ENCODE results near the gene NXPE2.
A peak's percentile ranks its signal among the peaks of the same experiment; 100 is the strongest.
"Not testable (repeated sequence)": the region's sequence is repeated elsewhere in the genome, so short reads cannot be mapped to it uniquely, and the experiment has no call there.

The NXPE2 gene

GRCh38 chr11:114678125-114679036, at the start of gene NXPE2:
NXPE2 (plus strand) TSS chr11:114678527; CDS start chr11:114678576, 49 bp downstream.
- no peak for DNase-seq (ENCODE audit: low read depth in 2 of 2)

- DNase-seq (ENCODE audit: low read depth in 2 of 2), result not testable (repeated sequence)
Measured at GRCh38 chr11:114631445-114631965, 46.8 kb upstream of the NXPE2 start.

- not testable (repeated sequence) for DNase-seq (ENCODE audit: low read depth in 2 of 2)
Measured at GRCh38 chr11:114639440-114639839, 38.9 kb upstream of the NXPE2 start.

GRCh38 chr11:114650661-114651060, 27.7 kb upstream of the NXPE2 start:
- no peak for DNase-seq (ENCODE audit: low read depth in 2 of 2)

- DNase-seq (ENCODE audit: low read depth in 2 of 2), result no peak
Measured at GRCh38 chr11:114651145-114651718, 27.1 kb upstream of the NXPE2 start.

- no peak for DNase-seq (ENCODE audit: low read depth in 2 of 2)
Measured at GRCh38 chr11:114653148-114653547, 25.2 kb upstream of the NXPE2 start.

GRCh38 chr11:114664641-114665040, 13.7 kb upstream of the NXPE2 start:
- no peak for DNase-seq (ENCODE audit: low read depth in 2 of 2)

GRCh38 chr11:114666760-114667159, 11.6 kb upstream of the NXPE2 start:
- no peak for DNase-seq (ENCODE audit: low read depth in 2 of 2)

- DNase-seq (ENCODE audit: low read depth in 2 of 2), result no peak
Measured at GRCh38 chr11:114668109-114668508, 10.2 kb upstream of the NXPE2 start.

- DNase-seq (ENCODE audit: low read depth in 2 of 2), result no peak
Measured at GRCh38 chr11:114673661-114674060, 4.7 kb upstream of the NXPE2 start.

- DNase-seq (ENCODE audit: low read depth in 2 of 2), result no peak
Measured at GRCh38 chr11:114679505-114679904, 1.2 kb downstream of the NXPE2 start.

GRCh38 chr11:114683007-114683406, 4.7 kb downstream of the NXPE2 start:
- DNase-seq (ENCODE audit: low read depth in 2 of 2), result no peak

GRCh38 chr11:114684636-114685035, 6.3 kb downstream of the NXPE2 start:
- no peak for DNase-seq (ENCODE audit: low read depth in 2 of 2)

- DNase-seq (ENCODE audit: low read depth in 2 of 2), result no peak
Measured at GRCh38 chr11:114685097-114685496, 6.8 kb downstream of the NXPE2 start.

- DNase-seq (ENCODE audit: low read depth in 2 of 2), result no peak
Measured at GRCh38 chr11:114705280-114706024, 27.1 kb downstream of the NXPE2 start.

- DNase-seq (ENCODE audit: low read depth in 2 of 2), result no peak
Measured at GRCh38 chr11:114709960-114710359, 31.6 kb downstream of the NXPE2 start.

- no peak for DNase-seq (ENCODE audit: low read depth in 2 of 2)
Measured at GRCh38 chr11:114713756-114714155, 35.4 kb downstream of the NXPE2 start.

- no peak for DNase-seq (ENCODE audit: low read depth in 2 of 2)
Measured at GRCh38 chr11:114719562-114719961, 41.2 kb downstream of the NXPE2 start.

GRCh38 chr11:114724916-114725524, 46.7 kb downstream of the NXPE2 start:
- no peak for DNase-seq (ENCODE audit: low read depth in 2 of 2)

GRCh38 chr11:114725623-114726022, 47.3 kb downstream of the NXPE2 start:
- DNase-seq (ENCODE audit: low read depth in 2 of 2), result no peak

- no peak for DNase-seq (ENCODE audit: low read depth in 2 of 2)
Measured at GRCh38 chr11:114736806-114737205, 58.5 kb downstream of the NXPE2 start.

GRCh38 chr11:114738954-114739353, 60.6 kb downstream of the NXPE2 start:
- peak in 1 of 2 experiments; percentile 20 for DNase-seq (ENCODE audit: low read depth in 2 of 2)
